Inferior parietal cortex (tissue), 1 donor: Measurements from ENCODE around the gene HTT.

Source experiments
- DNase-seq: peaks from one replicate; pipeline ENCODE4 v3.0.0-alpha.2; 2016; ENCODE audit errors: extremely low spot score

The HTT gene

GRCh38 chr4:3248811-3249661 lies 174.6 kb downstream of the HTT start, which contains the start of gene MSANTD1:
TSS of gene MSANTD1 (plus strand) at chr4:3249159. CDS start at chr4:3249223, 64 bp downstream.
- no peak for DNase-seq

- no peak for DNase-seq
Measured at GRCh38 chr4:3249711-3250437, 175.4 kb downstream of the HTT start.

GRCh38 chr4:3250438-3250955 lies 176.0 kb downstream of the HTT start:
- DNase-seq, result no peak

GRCh38 chr4:3250956-3251690 lies 176.6 kb downstream of the HTT start:
- DNase-seq, result no peak

GRCh38 chr4:3251691-3252479 lies 177.4 kb downstream of the HTT start:
- no peak for DNase-seq

- DNase-seq, result no peak
Measured at GRCh38 chr4:3252480-3252828, 178.0 kb downstream of the HTT start.

GRCh38 chr4:3252831-3253641 lies 178.6 kb downstream of the HTT start:
- DNase-seq, result no peak

- DNase-seq, result no peak
Measured at GRCh38 chr4:3253808-3254207, 179.3 kb downstream of the HTT start.

GRCh38 chr4:3254302-3255131 lies 180.0 kb downstream of the HTT start:
- DNase-seq, result no peak

GRCh38 chr4:3255611-3256186 lies 181.2 kb downstream of the HTT start:
- DNase-seq, result no peak

- DNase-seq, result no peak
Measured at GRCh38 chr4:3256230-3257102, 182.0 kb downstream of the HTT start.

GRCh38 chr4:3257103-3257555 lies 182.6 kb downstream of the HTT start:
- no peak for DNase-seq

GRCh38 chr4:3257556-3258482 lies 183.3 kb downstream of the HTT start:
- no peak for DNase-seq

GRCh38 chr4:3261411-3262207 lies 187.1 kb downstream of the HTT start:
- no peak for DNase-seq

- DNase-seq, result no peak
Measured at GRCh38 chr4:3262208-3263052, 187.9 kb downstream of the HTT start.
